ENCODE measurements around the gene FNIP1.
A peak's percentile ranks its signal among the peaks of the same experiment; 100 is the strongest.
"Not testable (repeated sequence)": the region's sequence is repeated elsewhere in the genome, so short reads cannot be mapped to it uniquely, and the experiment has no call there.

The FNIP1 gene

GRCh38 chr5:131684051-131684450, 112.8 kb downstream of the FNIP1 start:
- DNase-seq = no peak

- DNase-seq = no peak
Observed at GRCh38 chr5:131682826-131683225, 114.0 kb downstream of the FNIP1 start.

- DNase-seq = no peak
Observed at GRCh38 chr5:131682175-131682574, 114.6 kb downstream of the FNIP1 start.

GRCh38 chr5:131679911-131680310, 116.9 kb downstream of the FNIP1 start:
- peak; percentile 85 for DNase-seq

- DNase-seq = not testable (repeated sequence)
Observed at GRCh38 chr5:131678273-131678672, 118.5 kb downstream of the FNIP1 start.

GRCh38 chr5:131677115-131677514, 119.7 kb downstream of the FNIP1 start:
- no peak for DNase-seq

GRCh38 chr5:131672776-131673175, 124.0 kb downstream of the FNIP1 start:
- no peak for DNase-seq

GRCh38 chr5:131671994-131672655, 124.7 kb downstream of the FNIP1 start:
- DNase-seq = peak; percentile 89

GRCh38 chr5:131671409-131671808, 125.4 kb downstream of the FNIP1 start:
- DNase-seq = no peak

GRCh38 chr5:131664929-131665328, 131.9 kb downstream of the FNIP1 start:
- no peak for DNase-seq

- DNase-seq = peak; percentile 28
Observed at GRCh38 chr5:131661933-131662332, 134.9 kb downstream of the FNIP1 start.

GRCh38 chr5:131659841-131660240, 137.0 kb downstream of the FNIP1 start:
- DNase-seq = no peak

- no peak for DNase-seq
Observed at GRCh38 chr5:131659290-131659689, 137.5 kb downstream of the FNIP1 start.

GRCh38 chr5:131654776-131655175, 142.0 kb downstream of the FNIP1 start:
- DNase-seq = no peak

- DNase-seq = no peak
Observed at GRCh38 chr5:131654309-131654708, 142.5 kb downstream of the FNIP1 start.

- peak; percentile 58 for DNase-seq
Observed at GRCh38 chr5:131649161-131649560, 147.7 kb downstream of the FNIP1 start.

GRCh38 chr5:131647048-131647769, 149.6 kb downstream of the FNIP1 start:
- DNase-seq = no peak

GRCh38 chr5:131644822-131645221, 152.0 kb downstream of the FNIP1 start:
- DNase-seq = peak; percentile 22

GRCh38 chr5:131644370-131644769, 152.4 kb downstream of the FNIP1 start:
- peak; percentile 20 for DNase-seq

- no peak for DNase-seq
Observed at GRCh38 chr5:131641494-131641893, 155.3 kb downstream of the FNIP1 start.

- DNase-seq = peak; percentile 17
Observed at GRCh38 chr5:131640043-131640856, 156.6 kb downstream of the FNIP1 start.

- DNase-seq = no peak
Observed at GRCh38 chr5:131639148-131639547, 157.7 kb downstream of the FNIP1 start.

GRCh38 chr5:131637694-131638093, 159.1 kb downstream of the FNIP1 start:
- no peak for DNase-seq
